Vagina (tissue), 2 donors: ENCODE data around the gene FGB.

Experiments used
- POLR2AphosphoS5 ChIP-seq, 2 donors: sonication (generic); formaldehyde crosslinking; IDR thresholded peaks; one replicate each; pipeline ENCODE4 v1.9.0; 2017; ENCODE audit warnings: antibody characterized with exemption in 2 of 2, mild to moderate bottlenecking in 2 of 2, low read depth in 1 of 2; ENCODE audit not compliant: insufficient read depth in 1 of 2
- TF ChIP-seq, protein P1 (sequence below), 3 experiments: fragments of 450-650 bp in 2 of 3; fragments of 200-600 bp in 1 of 3; sonication (generic) in 1 of 3; IDR thresholded peaks; one replicate each; pipeline ENCODE4 v1.5.1; 2017 to 2019; ENCODE audit warnings: antibody characterized with exemption in 3 of 3, mild to moderate bottlenecking in 2 of 3, moderate library complexity in 2 of 3

DNA sequence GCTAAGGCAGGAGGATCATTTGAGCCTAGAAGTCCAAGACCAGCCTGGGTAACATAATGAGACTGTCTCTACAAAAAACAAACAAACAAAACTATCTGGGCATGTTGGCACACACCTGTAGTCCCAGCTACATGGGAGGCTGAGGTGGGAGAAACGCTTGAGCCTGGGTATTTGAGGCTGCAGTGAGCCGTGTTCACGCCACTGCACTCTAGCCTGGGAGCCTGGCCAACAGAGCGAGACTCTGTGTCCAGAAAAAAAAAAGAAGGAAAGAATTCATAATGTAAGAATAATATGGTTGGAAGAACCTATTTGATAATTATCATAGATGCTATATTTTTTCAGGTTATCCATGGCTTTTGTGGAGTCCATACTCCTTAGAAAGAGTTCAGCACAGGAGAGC is 45.2 kb upstream of the FGB start:
- TF ChIP-seq POLR2AphosphoS5 (IDR thresholded peaks at IDR 0.05; ENCODE audit: insufficient read depth in 1 of 2, low read depth in 1 of 2), result no peak
- TF ChIP-seq, protein P1, sequence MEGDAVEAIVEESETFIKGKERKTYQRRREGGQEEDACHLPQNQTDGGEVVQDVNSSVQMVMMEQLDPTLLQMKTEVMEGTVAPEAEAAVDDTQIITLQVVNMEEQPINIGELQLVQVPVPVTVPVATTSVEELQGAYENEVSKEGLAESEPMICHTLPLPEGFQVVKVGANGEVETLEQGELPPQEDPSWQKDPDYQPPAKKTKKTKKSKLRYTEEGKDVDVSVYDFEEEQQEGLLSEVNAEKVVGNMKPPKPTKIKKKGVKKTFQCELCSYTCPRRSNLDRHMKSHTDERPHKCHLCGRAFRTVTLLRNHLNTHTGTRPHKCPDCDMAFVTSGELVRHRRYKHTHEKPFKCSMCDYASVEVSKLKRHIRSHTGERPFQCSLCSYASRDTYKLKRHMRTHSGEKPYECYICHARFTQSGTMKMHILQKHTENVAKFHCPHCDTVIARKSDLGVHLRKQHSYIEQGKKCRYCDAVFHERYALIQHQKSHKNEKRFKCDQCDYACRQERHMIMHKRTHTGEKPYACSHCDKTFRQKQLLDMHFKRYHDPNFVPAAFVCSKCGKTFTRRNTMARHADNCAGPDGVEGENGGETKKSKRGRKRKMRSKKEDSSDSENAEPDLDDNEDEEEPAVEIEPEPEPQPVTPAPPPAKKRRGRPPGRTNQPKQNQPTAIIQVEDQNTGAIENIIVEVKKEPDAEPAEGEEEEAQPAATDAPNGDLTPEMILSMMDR (IDR thresholded peaks at IDR 0.05), result no peak
